Globus pallidus (tissue), 1 donor: ENCODE results near the gene NXPE4.
"Not testable (repeated sequence)": the region's sequence is repeated elsewhere in the genome, so short reads cannot be mapped to it uniquely, and the experiment has no call there.

ENCODE experiments used
- DNase-seq: peaks from one replicate; pipeline ENCODE4 v3.0.0-alpha.2; 2015; ENCODE audit warnings: low spot score

Gene NXPE4

GRCh38 chr11:114595571-114595970, at the start of gene NXPE4:
TSS of gene NXPE4 (minus strand) at chr11:114595786. CDS start at chr11:114594759, 1,027 bp downstream.
- DNase-seq = no peak

- DNase-seq = not testable (repeated sequence)
Observed at GRCh38 chr11:114639440-114639839, 43.9 kb upstream of the NXPE4 start.

GRCh38 chr11:114631445-114631965, 35.9 kb upstream of the NXPE4 start:
- DNase-seq = not testable (repeated sequence)

- DNase-seq = no peak
Observed at GRCh38 chr11:114625294-114625693, 29.7 kb upstream of the NXPE4 start.

GRCh38 chr11:114624455-114625207, 29.0 kb upstream of the NXPE4 start:
- DNase-seq = no peak

GRCh38 chr11:114623720-114624119, 28.1 kb upstream of the NXPE4 start:
- DNase-seq = no peak

- DNase-seq = no peak
Observed at GRCh38 chr11:114622858-114623257, 27.3 kb upstream of the NXPE4 start.

- DNase-seq = no peak
Observed at GRCh38 chr11:114621950-114622809, 26.6 kb upstream of the NXPE4 start.

GRCh38 chr11:114621072-114621471, 25.5 kb upstream of the NXPE4 start:
- DNase-seq = no peak

- DNase-seq = no peak
Observed at GRCh38 chr11:114619659-114620173, 24.1 kb upstream of the NXPE4 start.

- DNase-seq = no peak
Observed at GRCh38 chr11:114618139-114618538, 22.6 kb upstream of the NXPE4 start.

- DNase-seq = no peak
Observed at GRCh38 chr11:114617157-114618124, 21.9 kb upstream of the NXPE4 start.

GRCh38 chr11:114616516-114616915, 20.9 kb upstream of the NXPE4 start:
- DNase-seq = no peak

GRCh38 chr11:114615448-114616361, 20.1 kb upstream of the NXPE4 start:
- no peak for DNase-seq

GRCh38 chr11:114614127-114614720, 18.6 kb upstream of the NXPE4 start:
- no peak for DNase-seq

- DNase-seq = not testable (repeated sequence)
Observed at GRCh38 chr11:114613094-114613493, 17.5 kb upstream of the NXPE4 start.

- DNase-seq = no peak
Observed at GRCh38 chr11:114612686-114613085, 17.1 kb upstream of the NXPE4 start.

- DNase-seq = not testable (repeated sequence)
Observed at GRCh38 chr11:114612199-114612598, 16.6 kb upstream of the NXPE4 start.

GRCh38 chr11:114610984-114611944, 15.7 kb upstream of the NXPE4 start:
- no peak for DNase-seq
